ENCODE results near the gene KIAA1755. TPM values are rescaled to one million over a fixed set of nuclear protein-coding genes. Genes with fewer than 3 reads are reported as not detected.

The KIAA1755 gene, protein sequence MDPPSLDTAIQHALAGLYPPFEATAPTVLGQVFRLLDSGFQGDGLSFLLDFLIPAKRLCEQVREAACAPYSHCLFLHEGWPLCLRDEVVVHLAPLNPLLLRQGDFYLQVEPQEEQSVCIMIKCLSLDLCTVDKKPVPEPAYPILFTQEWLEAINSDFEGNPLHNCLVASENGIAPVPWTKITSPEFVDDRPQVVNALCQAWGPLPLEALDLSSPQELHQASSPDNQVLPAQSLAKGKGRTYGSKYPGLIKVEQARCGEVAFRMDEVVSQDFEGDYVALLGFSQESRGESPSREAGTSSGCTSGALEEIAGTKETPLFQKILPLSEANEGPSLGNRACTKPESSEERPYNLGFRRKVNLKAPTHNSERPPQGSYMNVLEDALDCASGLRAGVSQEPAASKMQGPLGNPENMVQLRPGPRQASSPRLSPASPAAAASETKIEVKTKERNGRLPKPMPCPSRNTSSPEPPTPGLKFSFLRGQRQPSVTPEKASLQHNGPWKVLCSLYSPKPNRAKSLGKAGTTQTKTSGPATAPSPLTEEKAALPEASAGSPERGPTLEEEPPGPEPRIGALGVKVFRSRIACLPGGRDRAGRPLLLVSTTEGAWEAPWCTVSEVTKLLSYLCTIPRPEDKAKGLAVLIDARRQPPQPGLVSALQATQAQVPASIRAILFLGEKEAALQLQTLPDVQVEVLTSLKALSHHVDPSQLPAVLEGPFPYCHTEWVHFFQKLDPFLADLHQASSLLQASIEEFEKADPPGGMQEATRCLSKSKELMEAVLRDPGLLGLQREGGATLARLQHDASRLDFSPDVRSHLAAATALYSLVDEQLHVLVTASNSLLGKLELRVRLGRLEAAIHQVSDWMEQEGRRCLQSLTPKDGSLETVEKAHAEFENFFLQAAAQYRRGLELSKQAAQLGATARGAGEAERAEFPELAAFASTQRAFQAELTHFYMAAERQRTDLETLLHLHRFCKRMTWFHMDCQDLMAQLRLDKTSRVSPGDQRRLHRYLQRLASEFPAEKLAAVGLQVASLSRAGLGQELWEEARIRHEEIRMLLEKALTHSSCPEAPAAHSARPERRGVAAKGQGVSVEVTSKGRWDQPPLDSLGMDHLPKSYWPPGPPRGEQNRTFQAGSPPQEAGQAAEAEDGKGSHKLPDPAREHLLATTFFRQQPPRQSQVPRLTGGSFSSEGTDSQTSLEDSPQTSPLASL
- 0.91 and 1.2 TPM in 2 replicates for polyA plus RNA-seq

DNA sequence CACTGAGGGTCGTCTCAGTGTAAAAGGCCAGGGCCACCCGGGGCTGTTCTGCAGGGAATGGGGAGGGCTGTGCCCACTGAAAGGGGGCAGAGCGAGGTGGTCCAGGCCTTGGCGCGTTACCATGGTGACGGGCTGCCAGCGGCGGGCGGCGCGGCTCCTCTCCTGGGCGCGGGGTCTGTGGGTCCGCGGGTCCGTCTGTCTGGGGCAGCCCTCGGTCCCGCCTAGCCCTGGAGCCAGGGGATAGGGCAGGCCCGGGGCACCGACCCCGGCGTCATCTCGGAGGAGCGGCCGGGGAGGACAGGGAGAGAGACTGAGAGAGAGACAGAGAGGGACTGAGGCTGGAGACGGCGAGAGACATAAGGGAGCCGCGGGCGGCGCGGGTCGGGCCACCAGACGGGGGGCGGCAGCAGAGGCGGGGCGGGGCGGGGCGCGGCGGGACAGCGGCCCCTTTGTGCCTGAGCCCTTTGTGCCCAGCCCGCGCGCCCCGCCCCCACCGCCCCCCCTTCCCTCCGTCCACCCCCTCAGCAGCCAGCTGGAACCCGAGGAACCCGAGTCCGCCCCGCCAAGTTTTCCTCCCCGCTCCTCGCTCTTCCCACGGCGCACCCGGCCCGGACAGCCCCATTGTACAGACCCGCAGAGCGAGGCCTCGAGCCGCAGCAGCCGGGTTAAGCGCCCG, at the start of gene KIAA1755:
TSS of gene KIAA1755 (minus strand) at position 358 of the 676 bp plus-strand sequence. CDS start at position 123, 235 bp downstream.

DNA sequence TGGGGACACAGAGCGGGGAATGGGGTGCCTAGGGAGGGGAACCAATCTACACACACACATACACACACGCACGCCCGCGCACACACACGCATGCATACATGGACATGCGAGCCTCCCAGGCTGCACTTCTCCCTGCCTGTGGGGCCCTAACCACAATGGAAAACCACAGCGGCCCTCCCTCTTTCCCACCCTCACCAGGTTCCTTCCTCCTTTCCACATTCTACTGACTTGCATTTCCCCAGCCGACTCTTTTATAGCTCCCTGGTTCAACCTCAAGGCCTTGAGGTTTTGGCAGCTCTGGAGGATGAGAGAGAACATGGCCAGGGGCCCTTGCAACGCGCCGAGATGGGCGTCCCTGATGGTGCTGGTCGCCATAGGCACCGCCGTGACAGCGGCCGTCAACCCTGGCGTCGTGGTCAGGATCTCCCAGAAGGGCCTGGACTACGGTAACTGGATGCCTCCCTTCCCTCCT, 43.4 kb upstream of the KIAA1755 start, which contains the start of gene BPI:
TSS of gene BPI (plus strand) at position 249 of the 472 bp plus-strand sequence. CDS start at position 317, 68 bp downstream.

DNA sequence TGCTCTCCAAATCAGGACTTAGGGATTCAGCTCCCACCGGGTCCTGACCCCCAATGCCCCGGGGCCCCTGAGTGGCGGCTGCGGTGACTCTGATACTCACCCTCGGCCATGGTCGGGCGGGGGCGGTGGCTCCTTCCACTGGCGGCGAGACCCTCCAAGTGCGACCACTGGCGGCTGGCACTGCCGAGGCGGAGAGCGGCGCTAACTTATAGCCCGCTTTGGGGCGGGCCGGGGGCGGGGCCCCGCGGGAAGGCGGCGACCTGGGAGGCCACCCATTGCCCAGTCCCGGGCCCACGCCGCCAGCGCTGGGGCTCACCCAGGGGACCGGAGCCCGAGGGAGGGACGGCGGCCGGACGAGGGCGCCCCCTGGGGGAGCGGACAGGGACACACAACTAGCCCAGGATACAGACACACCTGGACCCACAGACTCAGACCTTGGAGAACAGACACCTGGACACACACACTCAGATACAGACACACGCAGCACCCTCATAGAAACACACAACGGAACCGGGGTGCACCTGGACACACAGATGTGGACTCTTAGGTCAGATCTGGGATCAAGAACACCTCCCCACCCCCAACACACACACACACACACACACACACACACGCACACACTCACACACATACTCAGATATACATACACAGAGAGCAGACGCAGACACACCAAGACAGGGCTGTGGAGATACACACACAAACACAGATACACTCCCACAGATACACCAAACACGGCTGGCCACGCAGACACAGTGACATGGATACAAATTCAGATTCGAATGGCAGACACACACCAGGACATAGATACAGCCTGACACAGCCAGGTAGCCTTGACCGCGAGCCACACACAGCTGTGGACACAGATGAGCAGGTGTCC, 95.2 kb downstream of the KIAA1755 start, which contains the start of gene TGM2:
TSS of gene TGM2 (minus strand) at position 182 of the 877 bp plus-strand sequence. CDS start at position 110, 72 bp downstream.

Other genes with a start within 250 kb of the KIAA1755 start
- gene TTI1, start 227.3 kb downstream of the KIAA1755 start, polyA plus RNA-seq = 4.8 and 8.3 TPM in 2 replicates
- 4.5 and 5.8 TPM in 2 replicates for gene RPRD1B, start 227.0 kb downstream of the KIAA1755 start, polyA plus RNA-seq
- gene TGM2, start 95.5 kb downstream of the KIAA1755 start, polyA plus RNA-seq = not detected in 2 replicates
- not detected in 2 replicates for gene BPI, start 43.4 kb upstream of the KIAA1755 start, polyA plus RNA-seq
- not detected in 2 replicates for gene LBP, start 85.7 kb upstream of the KIAA1755 start, polyA plus RNA-seq
- 20.0 and 41.2 TPM in 2 replicates for gene SNHG17, start 174.6 kb upstream of the KIAA1755 start, polyA plus RNA-seq
- gene RALGAPB, start 212.1 kb upstream of the KIAA1755 start, polyA plus RNA-seq = 15.5 and 19.8 TPM in 2 replicates

Measured in Purkinje cell (primary cell).